Measurements from ENCODE around the gene GNL1. TPM values are rescaled to one million over a fixed set of nuclear protein-coding genes. Genes with fewer than 3 reads are reported as not detected.
A peak's percentile ranks its signal among the peaks of the same experiment; 100 is the strongest.
"Not testable (repeated sequence)": the region's sequence is repeated elsewhere in the genome, so short reads cannot be mapped to it uniquely, and the experiment has no call there.

The GNL1 gene
- total RNA-seq, 2 experiments from 2014 or later, result 78.2 to 82.1 TPM

GRCh38 chr6:30510419-30511168, 45.7 kb downstream of the GNL1 start:
- peak overlapping the region; percentile 98 for H3K27ac Mint-ChIP-seq
- peaks cover 72% of the 10 kb centered on the region for H3K4me1 Mint-ChIP-seq (ENCODE audit: low read depth)
- no peaks in the 10 kb centered on the region for H3K27me3 Mint-ChIP-seq (ENCODE audit: low read depth)
- H3K4me3 Mint-ChIP-seq, result no peak overlapping the region
- no peaks in the 10 kb centered on the region for H3K9me3 Mint-ChIP-seq
- intact Hi-C loops (cut with micrococcal nuclease), result loop anchor here (10.0 kb wide), 1 partner anchor 1064 kb away; the partner anchor contains the start of genes LTA and TNF
- H3K36me3 Mint-ChIP-seq (ENCODE audit: low read depth), result no peaks in the 10 kb centered on the region
- peak; percentile 5 for DNase-seq
- CTCF ChIA-PET, result interaction anchor here (0.9 to 4.1 kb wide), 10 partner anchors 9 to 34 kb away, joined by 3 to 21 read pairs (median 8); no protein-coding TSS in a partner anchor

GRCh38 chr6:30508890-30509736, 47.2 kb downstream of the GNL1 start:
- Mint-ChIP-seq H3K27ac (peak overlapping the region; percentile 98), H3K4me3 (peak overlapping the region; percentile 60), H3K36me3 (ENCODE audit: low read depth) (no peaks in the 10 kb centered on the region), H3K27me3 (ENCODE audit: low read depth) (no peaks in the 10 kb centered on the region), H3K9me3 (no peaks in the 10 kb centered on the region), H3K4me1 (ENCODE audit: low read depth) (peaks cover 69% of the 10 kb centered on the region)
- peak; percentile 42 for DNase-seq
- CTCF ChIA-PET, result interaction anchor here (0.8 to 2.5 kb wide), 10 partner anchors 8 to 89 kb away, joined by 3 to 19 read pairs (median 4); no protein-coding TSS in a partner anchor
- intact Hi-C loops (cut with micrococcal nuclease), result loop anchor here (1.0 to 2.0 kb wide), 3 partner anchors 7 to 20 kb away; no protein-coding TSS in a partner anchor

GRCh38 chr6:30507849-30508827, 48.2 kb downstream of the GNL1 start:
- CTCF ChIA-PET, result interaction anchor here (1.2 to 2.5 kb wide), 4 partner anchors 7 to 33 kb away, joined by 3 to 19 read pairs (median 11); no protein-coding TSS in a partner anchor
- Mint-ChIP-seq H3K4me1 (ENCODE audit: low read depth) (peaks cover 74% of the 10 kb centered on the region), H3K9me3 (no peaks in the 10 kb centered on the region), H3K27ac (peak overlapping the region; percentile 98), H3K36me3 (ENCODE audit: low read depth) (no peaks in the 10 kb centered on the region), H3K4me3 (peak overlapping the region; percentile 60), H3K27me3 (ENCODE audit: low read depth) (no peaks in the 10 kb centered on the region)
- intact Hi-C loops (cut with micrococcal nuclease), result loop anchor here (1.0 to 2.0 kb wide), 2 partner anchors 8 to 21 kb away; no protein-coding TSS in a partner anchor
- peak; percentile 28 for DNase-seq

GRCh38 chr6:30500421-30501355, 55.6 kb downstream of the GNL1 start:
- intact Hi-C loops (cut with micrococcal nuclease), result no loop called here
- DNase-seq, result peak; percentile 50
- H3K27ac Mint-ChIP-seq, result peak overlapping the region; percentile 87
- peak overlapping the region; percentile 67 for H3K4me3 Mint-ChIP-seq
- peaks cover 57% of the 10 kb centered on the region for H3K4me1 Mint-ChIP-seq (ENCODE audit: low read depth)
- peaks cover 2% of the 10 kb centered on the region for H3K9me3 Mint-ChIP-seq
- no peaks in the 10 kb centered on the region for H3K27me3 Mint-ChIP-seq (ENCODE audit: low read depth)
- H3K36me3 Mint-ChIP-seq (ENCODE audit: low read depth), result no peaks in the 10 kb centered on the region
- CTCF ChIA-PET, result interaction anchor here (0.8 to 3.4 kb wide), 14 partner anchors 9 to 230 kb away, joined by 3 to 31 read pairs (median 5); no protein-coding TSS in a partner anchor

GRCh38 chr6:30498705-30499104, 57.6 kb downstream of the GNL1 start:
- H3K27ac Mint-ChIP-seq; H3K4me3 Mint-ChIP-seq; H3K36me3 Mint-ChIP-seq (ENCODE audit: low read depth); intact Hi-C loops (cut with micrococcal nuclease); CTCF ChIA-PET; H3K27me3 Mint-ChIP-seq (ENCODE audit: low read depth); DNase-seq; H3K9me3 Mint-ChIP-seq: not testable (repeated sequence)
- H3K4me1 Mint-ChIP-seq (ENCODE audit: low read depth), result peaks cover 66% of the 10 kb centered on the region

GRCh38 chr6:30497714-30498113, 58.6 kb downstream of the GNL1 start:
- Mint-ChIP-seq H3K36me3 (ENCODE audit: low read depth) (peaks cover 19% of the 10 kb centered on the region), H3K9me3 (peaks cover 2% of the 10 kb centered on the region), H3K4me1 (ENCODE audit: low read depth) (peaks cover 67% of the 10 kb centered on the region), H3K27me3 (ENCODE audit: low read depth) (no peaks in the 10 kb centered on the region), H3K4me3 (no peak overlapping the region), H3K27ac (peak overlapping the region; percentile 97)
- CTCF ChIA-PET, result interaction anchor here (0.8 to 8.6 kb wide), 4 partner anchors 17 to 45 kb away, joined by 3 to 112 read pairs (median 19); no protein-coding TSS in a partner anchor
- intact Hi-C loops (cut with micrococcal nuclease), result no loop called here
- DNase-seq, result no peak

GRCh38 chr6:30497261-30497599, 59.1 kb downstream of the GNL1 start:
- H3K27ac Mint-ChIP-seq, result peak overlapping the region; percentile 97
- H3K9me3 Mint-ChIP-seq; intact Hi-C loops (cut with micrococcal nuclease); H3K4me3 Mint-ChIP-seq; DNase-seq; H3K27me3 Mint-ChIP-seq (ENCODE audit: low read depth): not testable (repeated sequence)
- H3K36me3 Mint-ChIP-seq (ENCODE audit: low read depth), result peaks cover 24% of the 10 kb centered on the region
- CTCF ChIA-PET, result interaction anchor here (0.8 to 8.6 kb wide), 6 partner anchors 17 to 45 kb away, joined by 3 to 112 read pairs (median 10); no protein-coding TSS in a partner anchor
- peaks cover 70% of the 10 kb centered on the region for H3K4me1 Mint-ChIP-seq (ENCODE audit: low read depth)

GRCh38 chr6:30495993-30496392, 60.3 kb downstream of the GNL1 start:
- DNase-seq, result no peak
- intact Hi-C loops (cut with micrococcal nuclease), result loop anchor here (1.0 kb wide), 4 partner anchors 13 to 48 kb away; no protein-coding TSS in a partner anchor
- H3K27ac Mint-ChIP-seq, result peak overlapping the region; percentile 97

GRCh38 chr6:30495060-30495459, 61.2 kb downstream of the GNL1 start:
- H3K27me3 Mint-ChIP-seq (ENCODE audit: low read depth); intact Hi-C loops (cut with micrococcal nuclease): not testable (repeated sequence)
- CTCF ChIA-PET, result interaction anchor here (1.1 to 8.6 kb wide), 3 partner anchors 35 to 48 kb away, joined by 3 to 112 read pairs (median 79); no protein-coding TSS in a partner anchor

More at GRCh38 chr6:30495993-30496392, 60.3 kb downstream of the GNL1 start:
- H3K4me1 Mint-ChIP-seq (ENCODE audit: low read depth), result peaks cover 75% of the 10 kb centered on the region
- H3K4me3 Mint-ChIP-seq, result no peak overlapping the region
- H3K36me3 Mint-ChIP-seq (ENCODE audit: low read depth), result peaks cover 36% of the 10 kb centered on the region
- CTCF ChIA-PET, result interaction anchor here (0.9 to 8.6 kb wide), 11 partner anchors 11 to 60 kb away, joined by 3 to 112 read pairs (median 4); partner anchors contain the start of gene GNL1
- no peaks in the 10 kb centered on the region for H3K27me3 Mint-ChIP-seq (ENCODE audit: low read depth)
- peaks cover 2% of the 10 kb centered on the region for H3K9me3 Mint-ChIP-seq

GRCh38 chr6:30494291-30494861, 61.9 kb downstream of the GNL1 start:
- peak; percentile 80 for DNase-seq
- Mint-ChIP-seq H3K27me3 (ENCODE audit: low read depth) (no peaks in the 10 kb centered on the region), H3K36me3 (ENCODE audit: low read depth) (peaks cover 50% of the 10 kb centered on the region), H3K4me1 (ENCODE audit: low read depth) (peaks cover 64% of the 10 kb centered on the region), H3K9me3 (peaks cover 2% of the 10 kb centered on the region), H3K27ac (peak overlapping the region; percentile 97), H3K4me3 (peak overlapping the region; percentile 90)
- intact Hi-C loops (cut with micrococcal nuclease), result no loop called here
- CTCF ChIA-PET, result interaction anchor here (0.9 to 8.6 kb wide), 9 partner anchors 9 to 119 kb away, joined by 3 to 112 read pairs (median 8); no protein-coding TSS in a partner anchor

More at GRCh38 chr6:30495060-30495459, 61.2 kb downstream of the GNL1 start:
- H3K4me1 Mint-ChIP-seq (ENCODE audit: low read depth), result peaks cover 67% of the 10 kb centered on the region
- peak overlapping the region; percentile 30 for H3K4me3 Mint-ChIP-seq
- DNase-seq, H3K9me3 Mint-ChIP-seq: not testable (repeated sequence)
- peak overlapping the region; percentile 97 for H3K27ac Mint-ChIP-seq
- H3K36me3 Mint-ChIP-seq (ENCODE audit: low read depth), result peaks cover 45% of the 10 kb centered on the region

All from activated naive CD4-positive, alpha-beta T cell treated with anti-CD3 and anti-CD28 coated beads for 36 hours (primary cell).